ENCODE measurements around the gene EPN3.

DNA sequence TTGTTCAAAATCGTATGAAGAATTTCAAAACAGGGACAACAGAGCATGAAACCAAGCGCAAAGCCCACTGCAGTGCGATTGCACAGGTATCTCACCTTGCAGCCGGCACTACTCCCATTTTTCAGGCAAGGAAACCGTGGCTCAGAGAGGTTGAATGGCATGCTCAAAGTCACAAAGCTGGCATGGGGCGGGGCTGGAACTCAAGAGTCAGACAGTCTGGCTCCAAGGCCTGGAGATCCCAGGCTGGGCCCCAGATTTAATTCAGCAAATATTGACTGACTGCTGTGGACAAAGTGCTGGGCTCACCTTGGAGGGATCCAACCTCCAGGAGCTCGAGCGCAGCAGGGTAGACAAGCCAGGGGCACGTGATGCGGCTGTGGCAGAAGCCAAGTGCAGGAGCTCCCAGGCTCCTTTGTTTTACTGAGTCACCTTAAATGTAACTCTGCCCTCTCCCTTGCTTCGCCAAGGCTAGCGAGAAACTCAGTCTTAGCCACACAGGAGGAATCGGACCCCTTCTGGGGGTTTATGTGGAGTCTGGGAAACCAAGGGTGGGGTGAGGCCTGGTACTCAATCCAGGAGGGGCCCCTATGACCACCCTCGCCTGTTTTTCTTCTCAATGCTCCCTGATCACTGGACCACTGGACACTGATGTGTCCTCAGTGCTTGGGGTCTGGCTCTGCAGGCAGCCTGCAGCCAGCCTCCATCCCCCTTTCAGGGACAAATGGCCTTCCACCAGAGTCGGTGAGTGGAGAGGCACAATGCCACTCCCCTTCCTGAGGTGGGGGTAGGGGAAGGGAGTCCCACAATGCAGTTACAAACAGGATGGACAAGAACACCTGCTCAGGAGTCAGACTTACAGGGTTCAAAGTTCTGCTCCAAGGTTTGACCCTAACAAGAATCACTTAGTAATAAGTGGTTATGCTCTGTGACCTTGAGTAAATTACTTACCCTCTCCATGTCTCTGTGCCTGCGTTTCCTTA lies 10.6 kb downstream of the EPN3 start:
- TF ChIP-seq EP300 (IDR thresholded peaks at IDR 0.05; ENCODE audit: borderline replicate concordance in 1 of 2, low read depth in 1 of 2, low read length in 1 of 2) (no peak), RFX5 (IDR thresholded peaks at IDR 0.05; ENCODE audit: low read length) (no peak), ELF1 (IDR thresholded peaks at IDR 0.05) (no peak), RAD21 (IDR thresholded peaks at IDR 0.05; ENCODE audit: low read length) (no peak), TCF12 (IDR thresholded peaks at IDR 0.05) (no peak), YY1 (IDR thresholded peaks at IDR 0.05; ENCODE audit: low read depth) (no peak), FOXM1 (IDR thresholded peaks at IDR 0.05; ENCODE audit: low read depth) (no peak), RXRA (IDR thresholded peaks at IDR 0.05; ENCODE audit: borderline replicate concordance, low read depth) (no peak), MEF2A (IDR thresholded peaks at IDR 0.05; ENCODE audit: borderline replicate concordance, low read depth) (no peak), GABPA (IDR thresholded peaks at IDR 0.05; ENCODE audit: low read depth) (no peak), USF2 (IDR thresholded peaks at IDR 0.05; ENCODE audit: borderline replicate concordance, low read depth, low read length) (no peak)
- TF ChIP-seq, protein P1, sequence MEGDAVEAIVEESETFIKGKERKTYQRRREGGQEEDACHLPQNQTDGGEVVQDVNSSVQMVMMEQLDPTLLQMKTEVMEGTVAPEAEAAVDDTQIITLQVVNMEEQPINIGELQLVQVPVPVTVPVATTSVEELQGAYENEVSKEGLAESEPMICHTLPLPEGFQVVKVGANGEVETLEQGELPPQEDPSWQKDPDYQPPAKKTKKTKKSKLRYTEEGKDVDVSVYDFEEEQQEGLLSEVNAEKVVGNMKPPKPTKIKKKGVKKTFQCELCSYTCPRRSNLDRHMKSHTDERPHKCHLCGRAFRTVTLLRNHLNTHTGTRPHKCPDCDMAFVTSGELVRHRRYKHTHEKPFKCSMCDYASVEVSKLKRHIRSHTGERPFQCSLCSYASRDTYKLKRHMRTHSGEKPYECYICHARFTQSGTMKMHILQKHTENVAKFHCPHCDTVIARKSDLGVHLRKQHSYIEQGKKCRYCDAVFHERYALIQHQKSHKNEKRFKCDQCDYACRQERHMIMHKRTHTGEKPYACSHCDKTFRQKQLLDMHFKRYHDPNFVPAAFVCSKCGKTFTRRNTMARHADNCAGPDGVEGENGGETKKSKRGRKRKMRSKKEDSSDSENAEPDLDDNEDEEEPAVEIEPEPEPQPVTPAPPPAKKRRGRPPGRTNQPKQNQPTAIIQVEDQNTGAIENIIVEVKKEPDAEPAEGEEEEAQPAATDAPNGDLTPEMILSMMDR (IDR thresholded peaks at IDR 0.05) = no peak
